GM12878 (cell line): ENCODE data around the gene FLT1. TPM values are rescaled to one million over a fixed set of nuclear protein-coding genes. Genes with fewer than 3 reads are reported as not detected.
A peak's percentile ranks its signal among the peaks of the same experiment; 100 is the strongest.

Source experiments
- ATAC-seq: fragments of 200-7000 bp; cut with Tn5 transposase; 3 replicates; pipeline ENCODE4 v1.9.1; 2020; ENCODE audit warnings: mild to moderate bottlenecking, moderate library complexity
- BruUV-seq: library from RNA; stranded (reverse); fragments of 400-500 nt; replicated peaks from 2 replicates; lab custom pipeline; 2021; lab: Mats Ljungman, UMichigan
- CTCF ChIA-PET: fragments of 300-600 bp; sonication (Branson Sonifier 250); formaldehyde crosslinking; extraction: SDS; loops from one replicate; lab custom pipeline; 2021; ENCODE audit warnings: inconsistent platforms; lab: Yijun Ruan, JAX
- POLR2A ChIA-PET: fragments of 350-600 bp; formaldehyde crosslinking; extraction: SDS; loops from one replicate; lab custom pipeline; 2021; ENCODE audit warnings: inconsistent platforms; lab: Charles Lee
- RAD21 ChIA-PET: fragments of 300-600 bp; sonication (Branson Sonifier 250); formaldehyde crosslinking; loops from one replicate; lab custom pipeline; 2023; ENCODE audit warnings: antibody characterized with exemption; ENCODE audit not compliant: unreplicated experiment; lab: Charles Lee
- SMC1A ChIA-PET: fragments of 300-600 bp; sonication (Branson Sonifier 250); formaldehyde crosslinking; loops from one replicate; lab custom pipeline; 2023; ENCODE audit not compliant: unreplicated experiment, uncharacterized antibody; lab: Charles Lee
- DNase-seq: peaks from one replicate; pipeline ENCODE4 v3.0.0-alpha.2; 2011; ENCODE audit warnings: low read depth, low spot score
- FAIRE-seq: peaks from 3 replicates; lab custom pipeline; 2011; peaks lifted over from hg19 to GRCh38; lab: Jason Lieb, UNC
- H2AFZ ChIP-seq: 2 replicates; pipeline ENCODE4 v1.6.0; 2011; ENCODE audit warnings: low read depth, low read length, control low read depth; ENCODE audit not compliant: control insufficient read depth
- H3K27ac ChIP-seq: 2 replicates; pipeline ENCODE4 v1.5.1; 2011; ENCODE audit warnings: control low read depth; ENCODE audit not compliant: control insufficient read depth, insufficient read depth
- H3K27me3 ChIP-seq, 2 experiments: replicated peaks in 1 of 2; 2 replicates each; pipeline versions ENCODE4 v1.6.0 to v1.6.1; 2011; ENCODE audit warnings: low read length in 1 of 2; ENCODE audit not compliant: control insufficient read depth in 2 of 2, insufficient read depth in 2 of 2
- H3K36me3 ChIP-seq, 2 experiments: 2 replicates each; pipeline ENCODE4 v1.5.1; 2011; ENCODE audit warnings: low read length in 1 of 2; ENCODE audit not compliant: control insufficient read depth in 2 of 2, insufficient read depth in 2 of 2
- H3K4me1 ChIP-seq: 2 replicates; pipeline ENCODE4 v1.6.1; 2011; ENCODE audit warnings: mild to moderate bottlenecking, low read length, moderate library complexity, mixed read lengths; ENCODE audit not compliant: control insufficient read depth, insufficient read depth
- H3K4me2 ChIP-seq: 2 replicates; pipeline ENCODE4 v1.6.0; 2011; ENCODE audit warnings: control low read depth; ENCODE audit not compliant: control insufficient read depth, insufficient read depth
- H3K4me3 ChIP-seq: fragments of 200-600 bp; sonication (generic); 2 replicates; pipeline ENCODE4 v1.5.1; 2016
- H3K79me2 ChIP-seq: 2 replicates; pipeline ENCODE4 v1.6.0; 2011; ENCODE audit warnings: low read length; ENCODE audit not compliant: control insufficient read depth, insufficient read depth
- H3K9ac ChIP-seq: 2 replicates; pipeline ENCODE4 v1.8.0; 2011; ENCODE audit warnings: low read length, control low read depth, mixed read lengths; ENCODE audit not compliant: control insufficient read depth, insufficient read depth
- H3K9me3 ChIP-seq: replicated peaks from 3 replicates; pipeline ENCODE4 v1.5.1; 2011; ENCODE audit warnings: mild to moderate bottlenecking, low read length; ENCODE audit not compliant: control insufficient read depth, insufficient read depth
- H4K20me1 ChIP-seq: 2 replicates; pipeline ENCODE4 v1.6.0; 2011; ENCODE audit not compliant: control insufficient read depth, insufficient read depth
- BCL11A ChIP-seq: IDR thresholded peaks from 2 replicates; pipeline ENCODE4 v1.6.1; 2011; ENCODE audit warnings: low read depth, low read length
- CBX5 ChIP-seq: sonication (generic); IDR thresholded peaks from 2 replicates; pipeline ENCODE4 v1.6.1; 2016; ENCODE audit warnings: low read depth, moderate library complexity, mild to moderate bottlenecking, inconsistent platforms
- CREB1 ChIP-seq: IDR thresholded peaks from 2 replicates; pipeline ENCODE4 v1.6.1; 2012; ENCODE audit warnings: low read depth, mild to moderate bottlenecking, inconsistent platforms
- FOS ChIP-seq: IDR thresholded peaks from 3 replicates; pipeline ENCODE4 v1.6.1; 2011; ENCODE audit warnings: borderline replicate concordance; ENCODE audit not compliant: insufficient read length; ENCODE audit errors: extremely low read depth
- FOXM1 ChIP-seq: IDR thresholded peaks from 2 replicates; pipeline ENCODE4 v1.6.1; 2012; ENCODE audit warnings: low read depth, mild to moderate bottlenecking, inconsistent platforms, low read length, moderate library complexity
- HDAC6 ChIP-seq: fragments of 200-600 bp; sonication (generic); IDR thresholded peaks from one replicate; pipeline ENCODE4 v1.8.0; 2017; ENCODE audit warnings: antibody characterized with exemption; ENCODE audit not compliant: unreplicated experiment
- HDGF ChIP-seq: fragments of 450-650 bp; IDR thresholded peaks from 2 replicates; pipeline ENCODE4 v1.6.1; 2016; ENCODE audit warnings: antibody characterized with exemption
- IKZF1 ChIP-seq: fragments of 450-650 bp; conservative IDR thresholded peaks from 2 replicates; pipeline ENCODE4 v1.6.1; 2017; ENCODE audit warnings: antibody characterized with exemption, mild to moderate bottlenecking
- IRF4 ChIP-seq: IDR thresholded peaks from 2 replicates; pipeline ENCODE4 v1.6.1; 2011; ENCODE audit warnings: low read depth, low read length
- NFYA ChIP-seq: IDR thresholded peaks from 2 replicates; pipeline ENCODE4 v1.6.1; 2011; ENCODE audit warnings: low read depth, mild to moderate bottlenecking, low read length, improper control_type of control experiment, borderline replicate concordance
- NR2C1 ChIP-seq: fragments of 450-650 bp; IDR thresholded peaks from 2 replicates; pipeline ENCODE4 v1.6.1; 2017; ENCODE audit warnings: antibody characterized with exemption, mild to moderate bottlenecking, moderate library complexity
- PAX5 ChIP-seq: IDR thresholded peaks from 2 replicates; pipeline ENCODE4 v1.6.1; 2011; ENCODE audit warnings: low read depth, low read length, borderline replicate concordance
- POLR2A ChIP-seq: IDR thresholded peaks from 2 replicates; pipeline ENCODE4 v1.6.1; 2011; ENCODE audit warnings: low read depth, mild to moderate bottlenecking, low read length
- POLR2AphosphoS5 ChIP-seq: IDR thresholded peaks from 2 replicates; pipeline ENCODE4 v1.6.1; 2011; ENCODE audit warnings: mild to moderate bottlenecking, low read length, inconsistent platforms
- RELA ChIP-seq: fragments of 450-650 bp; IDR thresholded peaks from 2 replicates; pipeline ENCODE4 v1.8.0; 2014; ENCODE audit warnings: borderline replicate concordance; ENCODE audit not compliant: partially characterized antibody
- SMAD5 ChIP-seq: IDR thresholded peaks from 2 replicates; pipeline ENCODE4 v1.6.1; 2016; ENCODE audit warnings: antibody characterized with exemption, low read depth
- SUPT20H ChIP-seq: IDR thresholded peaks from 2 replicates; pipeline ENCODE4 v1.6.1; 2011; ENCODE audit warnings: low read depth, mild to moderate bottlenecking, low read length, moderate library complexity, borderline replicate concordance; ENCODE audit not compliant: control insufficient read depth
- SUZ12 ChIP-seq: fragments of 200-600 bp; sonication (generic); IDR thresholded peaks from one replicate; pipeline ENCODE4 v1.6.1; 2018; ENCODE audit warnings: antibody characterized with exemption, mild to moderate bottlenecking; ENCODE audit not compliant: unreplicated experiment
- ZSCAN29 ChIP-seq: fragments of 450-650 bp; IDR thresholded peaks from 2 replicates; pipeline ENCODE4 v1.6.1; 2017; ENCODE audit warnings: mild to moderate bottlenecking, moderate library complexity
- WGBS: methylation state at CpG from one replicate; pipeline ENCODE4 v1.1.6; 2016; ENCODE audit warnings: low lambda C conversion rate; ENCODE audit not compliant: insufficient replicate concordance, insufficient coverage; ENCODE audit errors: missing lambda C conversion rate; 5-methylcytosine and 5-hydroxymethylcytosine counted together
- in situ Hi-C: fragments of 300-500 bp; cut with MboI; formaldehyde crosslinking; loops from 9 replicates; pipeline ENCODE4 v1.14.3; 2018; ENCODE audit warnings: mixed read lengths
- intact Hi-C: fragments of 100-400 bp; cut with micrococcal nuclease; formaldehyde crosslinking; loops from one replicate; pipeline ENCODE4 v1.14.2; 2022; ENCODE audit not compliant: unreplicated experiment
- polyA plus RNA-seq, 11 experiments: library from polyadenylated mRNA; depleted of rRNA in 4 of 11; unstranded in 6 of 11; stranded (reverse) in 5 of 11; fragments of >200 nt; fragmentation: Nextera tagmentation in 4 of 11; fragmentation: Illumina TruSeq in 1 of 11; extraction: Ambion mirVana in 4 of 11; extraction: Trizol in 1 of 11; gene quantifications; 1 replicate in 1 of 11; 2 replicates in 10 of 11; pipeline versions ENCODE4 v1.2.1 to v1.2.3, GENCODE V29; 2011 to 2016; ENCODE audit warnings: inconsistent platforms in 2 of 11, missing spikeins in 2 of 11, low read depth in 1 of 11
- total RNA-seq, 4 experiments: library from RNA; depleted of rRNA in 3 of 4; stranded (reverse); fragments of >200 nt in 3 of 4; fragmentation: Illumina TruSeq in 1 of 4; extraction: Trizol in 1 of 4; gene quantifications; 2 replicates each; pipeline versions ENCODE4 v1.2.1 to v1.2.3, GENCODE V29; 2013 to 2021
- TF ChIP-seq, protein P1 (sequence below): fragments of 150-350 bp; IDR thresholded peaks from 2 replicates; pipeline ENCODE4 v1.6.1; 2016; ENCODE audit warnings: low read depth, low read length
- TF ChIP-seq, protein P2 (sequence below): fragments of 450-650 bp; IDR thresholded peaks from 2 replicates; pipeline ENCODE4 v1.6.1; 2016; ENCODE audit warnings: mild to moderate bottlenecking

The FLT1 gene
- total and polyA plus RNA-seq, 10 of the 15 experiments (the other 5 are each of a cell fraction or from before 2014, with no cell fraction given) = 0.55 to 5.6 (median 0.84) TPM

DNA sequence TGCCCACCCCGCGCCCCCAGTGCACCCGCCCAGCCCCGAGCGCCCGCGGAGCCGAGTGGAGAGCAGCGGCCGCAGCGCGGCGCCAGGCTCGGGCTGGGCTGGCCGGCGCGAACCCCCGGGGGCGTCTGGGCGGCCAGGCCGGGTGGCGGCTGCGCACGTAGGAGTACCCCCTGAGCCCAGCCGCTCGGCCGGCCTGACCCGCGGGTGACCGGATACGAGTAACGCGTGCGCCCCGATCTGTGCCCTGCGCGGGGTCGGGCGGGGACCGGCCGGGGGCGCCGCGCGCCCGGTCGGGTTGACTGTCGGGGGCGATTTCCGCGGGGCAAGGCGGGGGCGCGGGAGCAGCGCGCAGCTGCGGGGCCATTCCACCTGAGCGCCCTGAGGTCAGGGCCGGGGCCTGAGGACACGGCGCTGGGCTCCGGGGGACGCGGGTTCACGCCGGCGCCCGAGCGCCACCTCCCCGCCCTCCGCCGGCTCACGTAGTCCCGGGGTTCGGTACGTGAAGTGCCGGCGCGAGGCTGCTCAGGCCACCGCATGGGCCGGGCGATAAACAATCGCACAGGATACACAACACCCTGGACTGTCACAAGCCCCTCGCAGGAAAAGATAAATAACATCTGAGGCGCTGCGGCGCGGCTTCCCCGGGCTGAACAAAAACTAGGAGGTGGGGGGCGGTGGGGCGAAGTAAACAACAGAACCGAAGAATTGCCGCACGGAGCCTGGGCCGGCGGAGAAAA is 37.6 kb upstream of the FLT1 start:
- WGBS = 46% methylated on average over 29 of the region's 96 CpGs
- intact Hi-C loops (no loop called here), in situ Hi-C loops (no loop called here)
- DNase-seq (no peak), ATAC-seq (peak; percentile 58), FAIRE-seq (no peak)
- Histone ChIP-seq H4K20me1 (no peaks in the 10 kb centered on the region), H2AFZ (peak overlapping the region; percentile 19; the same call in 1 of the 2 replicates), H3K79me2 (no peaks in the 10 kb centered on the region), H3K4me3 (peak overlapping the region; percentile 42), H3K36me3 (no peaks in the 10 kb centered on the region), H3K4me2 (peak overlapping the region; percentile 79), H3K9me3 (peaks cover 11% of the 10 kb centered on the region; the same call in 2 of the 3 replicates), H3K9ac (no peak overlapping the region), H3K27ac (no peak overlapping the region), H3K27me3 (peaks cover 10 to 18% of the 10 kb centered on the region in 2 experiments), H3K4me1 (peaks cover 8% of the 10 kb centered on the region)
- RAD21 ChIA-PET = no interaction called here
- POLR2A ChIA-PET = interaction anchor here (0.6 kb wide), 1 partner anchor 913 kb away, joined by 4 read pairs; no protein-coding TSS in a partner anchor
- BruUV-seq = no TSS peak
- CTCF ChIA-PET = no interaction called here
- SMC1A ChIA-PET = no interaction called here
- TF ChIP-seq FOS (no peak), HDAC6 (peak; percentile 78), HDGF (no peak), SUZ12 (peak; percentile 32), NR2C1 (no peak), SMAD5 (no peak), CBX5 (no peak), BCL11A (no peak), ZSCAN29 (no peak), POLR2AphosphoS5 (no peak), SUPT20H (no peak), NFYA (no peak), RELA (no peak), FOXM1 (no peak), IRF4 (no peak), POLR2A (0 out of 2 replicates have a peak, but pooled peaks have one; percentile 24), IKZF1 (peak; percentile 47), PAX5 (no peak), CREB1 (no peak)
- TF ChIP-seq, protein P1, sequence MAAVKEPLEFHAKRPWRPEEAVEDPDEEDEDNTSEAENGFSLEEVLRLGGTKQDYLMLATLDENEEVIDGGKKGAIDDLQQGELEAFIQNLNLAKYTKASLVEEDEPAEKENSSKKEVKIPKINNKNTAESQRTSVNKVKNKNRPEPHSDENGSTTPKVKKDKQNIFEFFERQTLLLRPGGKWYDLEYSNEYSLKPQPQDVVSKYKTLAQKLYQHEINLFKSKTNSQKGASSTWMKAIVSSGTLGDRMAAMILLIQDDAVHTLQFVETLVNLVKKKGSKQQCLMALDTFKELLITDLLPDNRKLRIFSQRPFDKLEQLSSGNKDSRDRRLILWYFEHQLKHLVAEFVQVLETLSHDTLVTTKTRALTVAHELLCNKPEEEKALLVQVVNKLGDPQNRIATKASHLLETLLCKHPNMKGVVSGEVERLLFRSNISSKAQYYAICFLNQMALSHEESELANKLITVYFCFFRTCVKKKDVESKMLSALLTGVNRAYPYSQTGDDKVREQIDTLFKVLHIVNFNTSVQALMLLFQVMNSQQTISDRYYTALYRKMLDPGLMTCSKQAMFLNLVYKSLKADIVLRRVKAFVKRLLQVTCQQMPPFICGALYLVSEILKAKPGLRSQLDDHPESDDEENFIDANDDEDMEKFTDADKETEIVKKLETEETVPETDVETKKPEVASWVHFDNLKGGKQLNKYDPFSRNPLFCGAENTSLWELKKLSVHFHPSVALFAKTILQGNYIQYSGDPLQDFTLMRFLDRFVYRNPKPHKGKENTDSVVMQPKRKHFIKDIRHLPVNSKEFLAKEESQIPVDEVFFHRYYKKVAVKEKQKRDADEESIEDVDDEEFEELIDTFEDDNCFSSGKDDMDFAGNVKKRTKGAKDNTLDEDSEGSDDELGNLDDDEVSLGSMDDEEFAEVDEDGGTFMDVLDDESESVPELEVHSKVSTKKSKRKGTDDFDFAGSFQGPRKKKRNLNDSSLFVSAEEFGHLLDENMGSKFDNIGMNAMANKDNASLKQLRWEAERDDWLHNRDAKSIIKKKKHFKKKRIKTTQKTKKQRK = no peak
- TF ChIP-seq, protein P2, sequence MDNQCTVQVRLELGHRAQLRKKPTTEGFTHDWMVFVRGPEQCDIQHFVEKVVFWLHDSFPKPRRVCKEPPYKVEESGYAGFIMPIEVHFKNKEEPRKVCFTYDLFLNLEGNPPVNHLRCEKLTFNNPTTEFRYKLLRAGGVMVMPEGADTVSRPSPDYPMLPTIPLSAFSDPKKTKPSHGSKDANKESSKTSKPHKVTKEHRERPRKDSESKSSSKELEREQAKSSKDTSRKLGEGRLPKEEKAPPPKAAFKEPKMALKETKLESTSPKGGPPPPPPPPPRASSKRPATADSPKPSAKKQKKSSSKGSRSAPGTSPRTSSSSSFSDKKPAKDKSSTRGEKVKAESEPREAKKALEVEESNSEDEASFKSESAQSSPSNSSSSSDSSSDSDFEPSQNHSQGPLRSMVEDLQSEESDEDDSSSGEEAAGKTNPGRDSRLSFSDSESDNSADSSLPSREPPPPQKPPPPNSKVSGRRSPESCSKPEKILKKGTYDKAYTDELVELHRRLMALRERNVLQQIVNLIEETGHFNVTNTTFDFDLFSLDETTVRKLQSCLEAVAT = no peak
